OCI-LY3 (cell line): Measurements from ENCODE around the gene ADGRG2.
"Not testable (repeated sequence)": the region's sequence is repeated elsewhere in the genome, so short reads cannot be mapped to it uniquely, and the experiment has no call there.

ENCODE experiments used
- H2AFZ ChIP-seq: fragments of 200-600, 300-600 bp; shearing (Covaris generic); 2 replicates; pipeline ENCODE4 v1.6.0; 2014; ENCODE audit warnings: antibody characterized with exemption, low read depth, low read length
- H3K27ac ChIP-seq: fragments of 200-600, 300-600 bp; sonication (generic); 2 replicates; pipeline ENCODE4 v1.5.1; 2014; ENCODE audit warnings: mild to moderate bottlenecking, low read length, moderate library complexity, mixed read lengths
- H3K27me3 ChIP-seq: fragments of 200-600, 300-600 bp; sonication (generic); 2 replicates; pipeline ENCODE4 v1.6.1; 2014; ENCODE audit warnings: low read depth, low read length, mixed read lengths
- H3K36me3 ChIP-seq: fragments of 200-600, 300-600 bp; sonication (generic); replicated peaks from 2 replicates; pipeline ENCODE3; 2014; ENCODE audit warnings: low read depth, low read length, mixed read lengths
- H3K4me1 ChIP-seq: fragments of 300-600, 200-600 bp; sonication (generic); 2 replicates; pipeline ENCODE4 v1.6.1; 2014; ENCODE audit warnings: low read length, mixed read lengths
- H3K4me2 ChIP-seq: fragments of 200-600, 300-600 bp; sonication (generic); 2 replicates; pipeline ENCODE4 v1.6.1; 2014; ENCODE audit warnings: low read length, mixed read lengths
- H3K4me3 ChIP-seq: fragments of 300-600, 200-600 bp; sonication (generic); 2 replicates; pipeline ENCODE4 v1.5.1; 2014; ENCODE audit warnings: antibody characterized with exemption, mild to moderate bottlenecking, low read length, moderate library complexity
- H3K79me2 ChIP-seq: fragments of 300-600, 200-600 bp; shearing (Covaris generic); 2 replicates; pipeline ENCODE4 v1.6.1; 2014; ENCODE audit warnings: mild to moderate bottlenecking, low read length, mixed read lengths
- H3K9ac ChIP-seq: fragments of 300-600, 200-600 bp; shearing (Covaris generic); 2 replicates; pipeline ENCODE4 v1.6.0; 2014; ENCODE audit warnings: mild to moderate bottlenecking, low read length, moderate library complexity
- H3K9me3 ChIP-seq: fragments of 200-600, 300-600 bp; shearing (Covaris generic); 2 replicates; pipeline ENCODE4 v1.6.1; 2014; ENCODE audit warnings: low read length, mixed read lengths; ENCODE audit not compliant: insufficient read depth
- H4K20me1 ChIP-seq: fragments of 200-600, 300-600 bp; sonication (generic); 2 replicates; pipeline ENCODE4 v1.6.1; 2016; ENCODE audit warnings: low read length, mixed read lengths; ENCODE audit not compliant: insufficient read depth
- CTCF ChIP-seq: fragments of 200-600, 300-600 bp; sonication (generic); IDR thresholded peaks from 2 replicates; pipeline ENCODE4 v1.5.1; 2014; ENCODE audit warnings: antibody characterized with exemption, low read length, low read depth
- EZH2phosphoT487 ChIP-seq: fragments of 200-600 bp; shearing (Covaris generic); IDR thresholded peaks from 2 replicates; pipeline ENCODE4 v1.6.1; 2018; ENCODE audit warnings: antibody characterized with exemption, mixed run types, low read depth

ADGRG2 gene

GRCh38 chrX:19072372-19072771 is 49.9 kb downstream of the ADGRG2 start:
- H2AFZ ChIP-seq, result no peak overlapping the region
- no peak for TF ChIP-seq EZH2phosphoT487
- no peak for TF ChIP-seq CTCF
- no peaks in the 10 kb centered on the region for H3K79me2 ChIP-seq

DNA sequence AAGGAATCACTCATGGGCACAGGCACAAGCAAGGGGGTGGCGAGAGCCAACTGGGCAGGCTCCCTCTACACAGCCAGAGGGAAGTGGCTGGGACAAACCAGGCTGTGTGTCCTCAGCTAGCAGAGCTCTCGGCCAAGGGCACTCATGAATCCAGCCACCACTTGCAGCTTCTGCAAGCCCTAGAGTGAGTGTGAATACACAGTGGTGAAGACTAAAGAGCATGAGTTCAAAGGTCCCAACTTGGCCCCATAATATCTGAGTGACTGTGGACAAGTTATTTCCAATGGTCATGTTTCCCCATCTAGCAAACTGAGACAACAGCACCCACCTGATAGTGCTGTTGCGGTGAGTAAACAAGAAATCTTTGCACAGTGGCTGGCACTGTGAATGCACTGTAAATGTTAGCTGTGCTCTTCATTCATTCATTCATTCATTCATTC is 51.7 kb downstream of the ADGRG2 start:
- H3K27ac ChIP-seq, result no peak overlapping the region
- no peaks in the 10 kb centered on the region; the same call in 1 of the 2 replicates for H3K27me3 ChIP-seq
- no peak overlapping the region for H3K9ac ChIP-seq
- H2AFZ ChIP-seq, result no peak overlapping the region
- TF ChIP-seq CTCF (no peak), EZH2phosphoT487 (no peak)
- H3K79me2 ChIP-seq, result no peaks in the 10 kb centered on the region
- H3K4me3 ChIP-seq, result no peak overlapping the region
- H3K36me3 ChIP-seq, result no peaks in the 10 kb centered on the region
- no peaks in the 10 kb centered on the region for H3K9me3 ChIP-seq
- peaks cover 1% of the 10 kb centered on the region for H3K4me1 ChIP-seq
- no peak overlapping the region for H3K4me2 ChIP-seq
- H4K20me1 ChIP-seq, result no peaks in the 10 kb centered on the region

More at GRCh38 chrX:19072372-19072771, 49.9 kb downstream of the ADGRG2 start:
- H3K4me2 ChIP-seq, result no peak overlapping the region
- no peaks in the 10 kb centered on the region; the same call in 1 of the 2 replicates for H3K27me3 ChIP-seq
- no peak overlapping the region for H3K4me3 ChIP-seq
- H3K9ac ChIP-seq, result no peak overlapping the region
- no peaks in the 10 kb centered on the region for H4K20me1 ChIP-seq
- no peaks in the 10 kb centered on the region for H3K9me3 ChIP-seq
- H3K4me1 ChIP-seq, result peaks cover 6% of the 10 kb centered on the region
- H3K36me3 ChIP-seq, result no peaks in the 10 kb centered on the region
- no peak overlapping the region for H3K27ac ChIP-seq

DNA sequence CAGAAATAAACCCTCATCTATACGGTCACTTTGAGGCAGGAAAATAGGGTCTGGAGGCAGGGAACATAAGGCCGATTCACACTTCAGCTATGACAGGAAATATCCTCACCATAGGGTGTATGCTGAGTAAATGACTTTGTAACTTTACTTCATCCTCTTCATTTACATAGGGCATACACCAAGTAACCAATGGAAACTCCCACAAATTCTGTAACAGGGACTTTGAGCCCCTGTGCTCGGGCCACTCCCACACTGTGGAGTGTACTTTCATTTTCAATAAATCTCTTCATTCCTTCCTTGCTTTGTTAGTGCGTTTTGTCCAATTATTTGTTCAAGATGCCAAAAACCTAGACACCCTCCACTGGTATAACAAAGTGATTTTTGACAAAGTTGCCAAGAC is 55.3 kb downstream of the ADGRG2 start:
- H3K27ac ChIP-seq, H3K4me2 ChIP-seq, H3K4me3 ChIP-seq, H3K4me1 ChIP-seq, H3K27me3 ChIP-seq, H4K20me1 ChIP-seq, H3K79me2 ChIP-seq, H2AFZ ChIP-seq, H3K36me3 ChIP-seq, H3K9ac ChIP-seq, H3K9me3 ChIP-seq: not testable (repeated sequence)

DNA sequence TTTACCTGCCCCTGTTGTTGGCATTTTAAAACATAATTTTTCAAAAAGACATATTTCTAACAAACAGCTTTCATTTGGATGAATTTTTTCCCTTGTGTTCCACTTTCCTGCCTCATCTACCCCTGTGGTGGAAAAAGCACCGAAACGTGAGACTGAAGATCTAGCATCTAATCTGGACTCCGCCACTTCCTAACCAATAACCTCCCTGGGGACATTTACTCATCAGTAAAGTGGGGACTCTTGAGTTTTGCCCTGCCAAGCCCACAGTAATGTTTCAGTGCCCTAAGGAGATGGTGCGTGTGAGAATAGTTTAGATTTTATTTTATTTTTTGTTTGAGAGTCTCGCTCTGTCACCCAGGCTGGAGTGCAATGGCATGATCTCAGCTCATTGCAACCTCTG is 56.7 kb downstream of the ADGRG2 start:
- TF ChIP-seq CTCF (no peak), EZH2phosphoT487 (no peak)
- Histone ChIP-seq H3K27ac (no peak overlapping the region), H4K20me1 (no peaks in the 10 kb centered on the region), H3K4me3 (no peak overlapping the region), H3K36me3 (no peaks in the 10 kb centered on the region), H2AFZ (no peak overlapping the region), H3K79me2 (no peaks in the 10 kb centered on the region), H3K9me3 (no peaks in the 10 kb centered on the region), H3K4me2 (no peak overlapping the region), H3K9ac (no peak overlapping the region), H3K27me3 (no peaks in the 10 kb centered on the region), H3K4me1 (no peaks in the 10 kb centered on the region)

DNA sequence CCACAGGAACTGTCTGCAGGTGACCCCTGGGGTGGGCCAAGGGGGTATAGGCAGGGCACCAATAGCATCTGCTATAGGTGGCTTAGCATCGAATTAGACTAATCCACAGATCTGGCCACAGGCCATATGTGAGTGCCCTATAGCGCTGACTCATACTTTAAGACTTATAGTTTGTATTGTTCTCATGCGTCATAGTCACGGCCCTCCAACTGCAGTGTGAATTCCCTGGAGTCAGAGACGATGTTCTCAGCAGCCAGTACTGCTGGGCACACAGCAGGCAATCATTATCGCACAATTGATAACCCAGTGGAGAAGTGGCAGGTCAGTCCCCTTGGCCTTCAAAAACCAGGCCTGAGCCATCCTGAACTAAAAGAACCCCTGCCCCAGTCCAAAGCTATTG is 58.1 kb downstream of the ADGRG2 start:
- no peak overlapping the region for H2AFZ ChIP-seq
- no peak overlapping the region for H3K4me2 ChIP-seq
- TF ChIP-seq EZH2phosphoT487 (no peak), CTCF (no peak)
- no peak overlapping the region for H3K4me3 ChIP-seq
- H3K36me3 ChIP-seq, result no peaks in the 10 kb centered on the region
- no peak overlapping the region for H3K9ac ChIP-seq
- no peak overlapping the region for H3K27ac ChIP-seq
- H3K4me1 ChIP-seq, result no peaks in the 10 kb centered on the region
- no peaks in the 10 kb centered on the region for H4K20me1 ChIP-seq
- no peaks in the 10 kb centered on the region for H3K79me2 ChIP-seq
- no peaks in the 10 kb centered on the region for H3K9me3 ChIP-seq
- H3K27me3 ChIP-seq, result no peaks in the 10 kb centered on the region
